HG02943 (cell line): ENCODE data around the gene COCH.

ENCODE experiments used
- ATAC-seq: cut with Tn5 transposase; IDR thresholded peaks from one replicate; pipeline ENCODE4 v1.9.1; 2021; ENCODE audit warnings: mild to moderate bottlenecking, low read depth, moderate library complexity; ENCODE audit not compliant: unreplicated experiment

The COCH gene

DNA sequence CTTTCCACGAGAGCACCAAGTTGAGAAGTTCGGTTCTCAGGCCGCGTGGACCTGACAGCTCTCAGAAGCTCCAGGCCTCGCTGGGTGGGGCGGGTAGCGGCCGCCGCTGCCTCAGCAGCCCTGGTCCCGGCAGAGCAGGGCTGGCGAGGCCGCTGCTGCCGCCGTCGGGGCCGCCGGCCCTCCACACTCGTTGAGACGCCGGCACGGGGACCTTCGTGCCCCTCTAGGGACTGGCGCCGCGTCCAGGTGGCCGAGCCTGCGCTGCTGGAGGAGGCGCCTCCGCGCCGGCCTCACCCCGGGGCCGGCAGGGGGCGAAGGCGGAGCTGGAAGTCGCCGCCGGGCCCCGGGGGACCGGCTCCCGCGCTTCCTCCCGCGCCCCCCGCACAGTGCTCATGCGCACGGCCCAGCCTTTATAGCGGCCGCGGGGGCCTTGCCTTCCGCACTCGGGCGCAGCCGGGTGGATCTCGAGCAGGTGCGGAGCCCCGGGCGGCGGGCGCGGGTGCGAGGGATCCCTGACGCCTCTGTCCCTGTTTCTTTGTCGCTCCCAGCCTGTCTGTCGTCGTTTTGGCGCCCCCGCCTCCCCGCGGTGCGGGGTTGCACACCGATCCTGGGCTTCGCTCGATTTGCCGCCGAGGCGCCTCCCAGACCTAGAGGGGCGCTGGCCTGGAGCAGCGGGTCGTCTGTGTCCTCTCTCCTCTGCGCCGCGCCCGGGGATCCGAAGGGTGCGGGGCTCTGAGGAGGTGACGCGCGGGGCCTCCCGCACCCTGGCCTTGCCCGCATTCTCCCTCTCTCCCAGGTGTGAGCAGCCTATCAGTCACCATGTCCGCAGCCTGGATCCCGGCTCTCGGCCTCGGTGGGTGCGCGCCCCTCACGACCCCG, at the start of gene COCH:
Gene COCH (plus strand): TSS at position 440 of the 879 bp plus-strand sequence. CDS start 380 bp downstream, at position 820.
- peak; percentile 53 for ATAC-seq

DNA sequence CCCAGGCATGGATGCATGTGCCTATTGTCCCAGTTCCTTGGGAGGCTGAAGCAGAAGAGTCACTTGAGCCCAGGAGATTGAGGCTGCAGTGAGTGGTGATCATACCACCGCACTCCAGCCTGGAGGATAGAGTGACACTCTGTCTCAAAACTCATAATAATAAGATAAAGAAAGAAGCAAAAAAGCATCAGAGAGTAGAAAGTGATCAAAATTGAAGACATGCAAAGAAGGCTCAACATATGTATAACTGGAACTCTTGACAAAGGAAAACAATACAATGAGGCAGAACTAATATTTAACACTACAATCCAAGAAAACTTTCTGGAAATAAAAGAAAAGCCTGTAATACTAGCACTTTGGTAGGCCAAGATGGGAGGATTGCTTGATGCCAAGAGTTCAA, 48.3 kb upstream of the COCH start:
- no peak for ATAC-seq

DNA sequence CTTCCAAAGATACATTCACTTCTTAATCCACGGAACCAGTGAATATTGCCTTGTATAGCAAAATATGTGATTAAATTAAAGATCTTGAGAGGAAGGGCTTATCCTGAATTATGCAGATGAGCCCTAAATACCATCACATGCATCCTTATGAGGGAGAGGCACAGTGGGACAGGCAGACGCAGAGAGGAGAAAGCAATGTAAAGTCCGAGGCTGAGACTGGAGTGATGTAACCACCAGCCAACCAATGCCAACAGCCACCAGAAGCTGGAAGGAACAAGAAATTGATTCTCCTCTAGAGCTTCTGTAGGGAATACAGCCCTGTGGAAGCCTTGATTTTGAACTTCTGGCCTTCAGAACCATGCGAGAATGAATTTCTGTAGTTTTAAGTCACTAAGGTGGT, 44.5 kb upstream of the COCH start:
- ATAC-seq = no peak

DNA sequence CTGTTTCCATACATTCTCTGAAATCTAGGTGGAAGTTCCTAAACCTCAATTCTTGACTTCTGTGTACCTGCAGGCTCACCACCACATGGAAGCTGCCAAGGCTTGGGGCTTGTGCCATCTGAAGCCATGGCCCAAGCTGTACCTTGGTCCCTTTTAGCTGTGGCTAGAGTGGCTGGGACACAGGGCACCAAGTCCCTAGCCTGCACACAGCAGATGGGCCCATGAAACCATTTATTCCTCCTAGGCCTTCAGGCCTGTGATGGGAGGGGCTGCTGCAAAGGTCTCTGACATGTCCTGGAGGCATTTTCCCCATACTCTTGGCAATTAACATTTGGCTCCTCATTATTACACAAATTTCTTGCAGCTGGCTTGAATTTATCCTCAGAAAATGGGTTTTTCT, 40.0 kb upstream of the COCH start:
- no peak for ATAC-seq

DNA sequence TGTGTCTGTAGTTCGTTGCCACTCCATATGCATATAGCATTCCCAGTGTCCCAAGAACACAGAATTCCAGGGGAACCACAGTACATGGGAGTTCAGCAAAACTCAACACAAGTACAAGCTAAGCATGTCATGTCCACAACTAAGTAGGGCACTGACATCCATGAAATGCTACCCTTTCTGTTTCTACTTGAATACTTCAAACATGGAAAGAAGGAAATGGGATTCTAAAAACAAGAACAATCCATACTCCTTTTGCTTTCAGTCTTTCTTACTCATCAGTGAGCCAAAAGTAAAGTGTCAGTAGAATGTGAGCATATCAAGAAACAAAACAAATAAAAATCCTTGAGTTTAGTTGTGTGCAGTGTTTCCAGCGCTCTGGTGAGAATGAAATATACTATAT, 36.0 kb upstream of the COCH start:
- ATAC-seq = no peak

DNA sequence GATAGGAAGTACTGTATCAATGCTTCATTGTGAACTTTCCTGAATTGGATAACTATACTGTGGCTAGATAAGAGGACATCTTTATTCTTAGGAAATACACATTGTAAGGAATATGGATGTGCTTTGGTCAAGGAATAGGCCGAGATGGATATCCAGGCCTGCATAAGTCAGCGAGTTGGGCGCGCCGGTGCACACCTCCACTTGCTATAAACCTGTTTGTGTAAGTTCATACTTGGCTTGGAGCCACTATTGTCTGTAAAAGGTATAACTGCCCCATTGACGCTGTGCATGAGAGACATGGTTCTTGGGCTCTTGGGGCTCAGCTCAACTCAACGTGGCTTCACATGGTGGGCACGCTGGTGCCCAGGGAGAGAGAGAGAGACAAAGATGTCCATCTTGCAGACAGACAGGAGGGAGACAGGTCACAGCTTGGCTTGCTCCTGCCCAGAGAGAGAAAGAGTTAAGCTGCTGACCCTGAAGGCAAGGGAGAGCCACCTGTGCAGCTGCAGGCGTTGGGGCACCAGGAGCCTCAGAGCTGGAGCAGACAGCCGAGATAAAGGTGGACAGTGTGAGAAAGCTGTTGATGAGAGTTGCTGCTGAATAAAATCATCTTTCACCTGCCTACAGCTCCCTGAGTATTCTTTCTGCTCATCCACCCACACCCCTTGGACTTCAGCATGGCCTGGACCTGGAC, 34.1 kb upstream of the COCH start:
- ATAC-seq = no peak

DNA sequence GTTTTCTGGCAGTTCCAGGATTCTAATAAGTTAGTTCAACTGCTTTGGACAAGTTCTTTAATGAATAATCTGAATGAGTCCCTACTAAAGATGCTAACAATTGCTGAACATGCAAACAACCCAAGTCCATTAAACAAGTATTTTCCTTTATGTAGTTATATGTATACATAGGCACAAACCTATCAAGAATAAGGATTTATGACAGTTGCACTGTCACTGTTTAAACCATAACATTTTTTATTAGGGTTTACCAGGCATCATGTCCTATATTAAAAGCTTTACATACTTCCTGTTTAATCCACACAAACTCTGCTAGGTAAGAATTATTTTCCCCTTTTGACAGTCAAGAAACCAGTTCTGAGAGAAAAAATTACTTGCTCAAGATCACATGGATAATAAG, 31.9 kb upstream of the COCH start:
- ATAC-seq = no peak

DNA sequence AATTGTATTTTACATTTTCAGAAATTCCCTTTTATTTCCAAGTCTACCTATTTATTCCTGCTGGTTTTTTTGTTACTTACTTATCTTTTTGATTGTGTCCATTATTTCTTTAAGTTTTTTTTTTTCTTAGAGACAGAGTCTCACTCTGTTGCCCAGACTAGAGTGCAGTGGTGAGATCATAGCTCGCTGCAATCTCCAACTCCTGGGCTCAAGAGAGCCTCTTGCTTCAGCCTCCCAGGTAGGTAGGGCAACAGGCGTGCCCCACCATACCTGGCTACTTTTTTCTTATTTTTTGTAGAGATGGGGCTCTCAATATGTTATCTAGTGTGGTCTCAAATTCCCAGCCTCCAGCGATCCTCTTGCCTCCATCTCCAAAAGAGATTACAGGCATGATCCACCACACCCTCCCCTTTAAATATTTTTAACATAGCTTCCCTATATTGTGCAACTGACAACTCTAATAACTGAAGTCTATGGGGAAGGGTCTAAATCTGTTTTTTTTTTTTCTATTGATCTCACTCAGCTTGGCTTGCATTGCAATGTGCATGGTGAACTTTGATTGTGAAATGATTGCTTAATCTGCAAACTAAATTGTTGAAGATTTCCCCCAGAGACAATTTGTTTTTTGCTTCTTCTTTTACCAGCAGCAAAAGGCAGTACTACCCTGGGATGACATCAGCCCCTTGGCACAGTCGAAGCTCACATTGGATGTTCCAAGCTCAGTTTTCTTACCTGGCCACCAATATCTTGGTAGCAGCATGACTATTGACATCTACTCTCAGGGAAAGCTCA, 25.7 kb upstream of the COCH start:
- no peak for ATAC-seq

DNA sequence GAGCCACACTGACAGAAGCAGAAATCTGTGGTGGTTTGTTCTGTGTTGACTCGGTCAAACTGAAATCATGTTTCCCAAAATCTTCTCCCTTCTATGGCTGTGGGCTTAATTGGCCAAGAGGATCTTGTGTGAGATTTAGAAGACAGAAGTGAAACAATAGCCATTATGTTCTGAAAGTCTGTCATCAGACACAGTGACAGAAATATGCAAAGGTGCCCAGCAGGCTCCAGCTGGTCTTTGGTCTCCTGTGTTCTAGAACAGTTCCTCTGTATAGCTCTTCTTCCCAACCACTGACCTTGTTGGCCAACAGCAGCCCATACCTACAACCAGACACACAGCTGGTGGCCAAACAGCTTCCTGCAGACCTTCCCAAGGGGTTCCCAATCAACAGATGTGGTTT, 25.0 kb upstream of the COCH start:
- ATAC-seq = peak; percentile 94

DNA sequence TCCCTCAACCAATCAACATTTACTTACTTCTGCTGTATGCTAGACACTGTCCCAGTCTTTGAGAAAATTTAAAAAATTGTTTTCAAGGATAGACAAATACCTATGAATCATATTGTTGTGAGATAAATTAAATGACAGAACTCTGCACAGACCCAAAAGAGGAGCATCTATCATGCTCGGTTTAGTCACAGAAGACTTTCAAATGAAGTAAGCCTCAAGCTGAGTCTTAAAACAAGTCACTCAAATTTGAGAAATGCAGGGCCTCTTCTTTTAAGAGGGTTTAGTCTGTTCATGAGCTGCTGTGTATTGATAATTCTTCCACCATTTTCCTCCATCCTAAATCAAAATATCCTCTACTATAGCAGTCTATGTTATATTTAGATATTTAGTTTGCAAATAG, 24.4 kb upstream of the COCH start:
- no peak for ATAC-seq

DNA sequence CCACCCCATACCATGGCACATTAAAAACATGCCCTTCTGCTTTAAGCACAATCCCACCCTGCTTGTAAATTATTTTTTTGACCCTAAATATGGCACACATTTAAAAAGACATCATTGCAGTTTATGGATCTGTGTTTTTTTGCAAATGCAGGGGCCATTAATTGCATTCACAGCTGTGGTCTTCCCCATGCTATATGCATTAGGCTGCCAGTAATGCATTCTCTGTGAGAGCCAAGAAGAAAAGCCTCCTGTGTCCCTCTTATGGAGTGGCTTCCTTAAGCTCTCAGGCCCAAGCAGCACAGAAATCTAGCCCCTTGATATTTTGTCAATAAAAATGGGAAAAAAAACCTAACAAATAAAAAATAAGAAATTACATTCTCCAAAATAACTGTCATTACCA, 20.4 kb upstream of the COCH start:
- no peak for ATAC-seq

DNA sequence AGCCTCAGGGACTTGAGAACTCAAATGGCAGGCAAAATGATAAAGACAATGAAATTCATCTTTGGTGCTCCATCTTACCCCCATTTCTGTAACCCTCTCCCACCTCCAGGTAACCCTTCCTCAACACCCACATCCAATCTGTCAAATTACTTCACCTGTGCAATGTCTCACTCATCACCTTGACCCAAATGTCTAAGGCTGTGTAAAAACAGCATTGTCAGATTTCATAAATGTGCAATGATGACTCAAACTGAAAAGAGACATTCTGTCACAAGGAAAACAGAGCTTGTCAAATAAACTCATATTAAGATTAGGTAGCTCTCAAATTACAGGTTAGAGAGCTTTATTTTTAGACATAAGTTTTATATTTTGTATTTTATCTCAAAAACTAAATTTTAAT, 19.9 kb upstream of the COCH start:
- no peak for ATAC-seq

DNA sequence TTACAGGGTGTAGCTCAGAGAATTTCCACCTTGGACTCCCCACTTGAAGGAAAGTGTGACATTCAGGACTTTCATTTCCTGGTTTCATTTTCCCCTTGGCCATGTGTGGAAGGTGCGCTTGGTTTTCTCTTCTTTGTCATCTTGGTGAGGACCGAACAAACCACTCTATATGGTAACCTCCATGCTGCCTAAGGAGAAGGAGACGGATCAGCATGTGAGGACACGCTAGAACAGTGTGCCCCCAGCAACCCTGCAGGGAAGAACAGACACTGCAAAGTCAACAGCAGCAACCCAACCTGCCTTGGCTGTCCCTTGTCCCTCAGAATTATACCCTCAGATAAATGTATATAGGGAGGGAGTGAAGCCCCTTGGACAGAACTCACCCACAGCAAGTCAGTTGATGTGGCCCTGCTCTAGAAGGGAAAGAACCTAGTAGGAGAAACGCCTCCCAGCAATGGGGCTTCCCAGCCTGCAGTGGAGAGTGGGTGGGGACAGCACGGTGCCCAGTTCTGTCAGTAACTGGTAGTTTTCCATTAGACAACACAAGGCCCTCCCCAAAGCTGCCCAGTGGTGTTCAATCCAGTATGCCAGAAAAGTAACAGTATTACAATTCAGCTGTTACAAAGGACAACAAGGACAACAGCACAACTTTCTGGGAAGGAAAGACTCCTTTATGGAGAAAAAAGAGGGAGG, 18.9 kb upstream of the COCH start:
- no peak for ATAC-seq

DNA sequence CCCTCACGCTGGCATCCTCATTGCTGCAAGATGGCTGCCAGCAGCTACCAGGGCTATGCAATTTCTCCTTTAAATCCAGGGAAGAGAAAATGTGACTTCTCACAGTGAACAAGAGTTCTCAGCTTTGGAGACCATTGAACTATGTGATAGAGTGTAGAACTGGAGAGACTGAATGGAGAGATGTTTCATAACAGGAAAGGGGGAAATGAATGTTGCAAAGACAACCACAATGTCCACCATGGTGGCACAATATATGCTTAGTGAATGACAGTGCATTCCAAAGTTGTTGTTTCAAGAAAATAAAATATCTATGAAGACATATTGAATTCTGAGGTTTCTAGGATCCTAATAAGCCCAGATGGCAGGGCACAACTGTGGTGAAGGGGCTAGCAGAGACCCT, 13.2 kb upstream of the COCH start:
- ATAC-seq = no peak

DNA sequence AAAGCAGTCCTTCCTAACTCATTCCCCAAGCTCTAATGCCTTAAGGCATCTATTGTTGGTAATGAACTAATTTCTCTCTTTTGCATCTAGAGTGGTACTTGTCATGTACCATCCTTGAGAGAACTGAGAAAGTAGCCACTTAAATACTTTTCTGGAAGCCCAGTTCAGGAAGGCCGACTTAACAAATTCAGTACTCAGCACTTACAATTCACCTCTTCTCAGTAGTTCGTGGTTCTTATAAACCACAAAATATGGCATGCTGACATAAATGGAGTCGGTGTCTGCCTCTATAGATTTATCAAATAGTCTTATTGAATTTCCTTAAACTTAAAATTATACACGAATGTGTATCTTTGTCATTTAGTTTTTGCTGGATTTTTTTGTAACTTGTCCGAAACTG, 9.4 kb upstream of the COCH start:
- no peak for ATAC-seq

DNA sequence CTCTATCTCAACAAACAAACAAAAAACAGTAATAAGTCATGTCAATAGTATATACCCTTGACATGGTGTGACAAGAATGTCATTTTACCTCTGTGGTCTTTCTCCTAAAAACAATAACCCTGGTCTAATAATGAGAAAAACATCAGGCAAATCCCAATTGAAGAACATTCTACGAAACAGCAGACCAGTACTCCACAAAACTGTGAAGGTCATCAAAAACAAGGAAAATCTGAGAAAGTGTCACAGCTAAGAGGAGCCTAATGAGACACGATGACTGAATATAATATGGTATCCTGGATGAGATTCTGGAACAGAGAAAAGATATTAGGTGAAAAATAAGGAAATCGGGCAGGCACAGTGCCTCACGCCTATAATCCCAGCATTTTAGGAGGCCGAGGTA, 5.6 kb upstream of the COCH start:
- ATAC-seq = no peak

DNA sequence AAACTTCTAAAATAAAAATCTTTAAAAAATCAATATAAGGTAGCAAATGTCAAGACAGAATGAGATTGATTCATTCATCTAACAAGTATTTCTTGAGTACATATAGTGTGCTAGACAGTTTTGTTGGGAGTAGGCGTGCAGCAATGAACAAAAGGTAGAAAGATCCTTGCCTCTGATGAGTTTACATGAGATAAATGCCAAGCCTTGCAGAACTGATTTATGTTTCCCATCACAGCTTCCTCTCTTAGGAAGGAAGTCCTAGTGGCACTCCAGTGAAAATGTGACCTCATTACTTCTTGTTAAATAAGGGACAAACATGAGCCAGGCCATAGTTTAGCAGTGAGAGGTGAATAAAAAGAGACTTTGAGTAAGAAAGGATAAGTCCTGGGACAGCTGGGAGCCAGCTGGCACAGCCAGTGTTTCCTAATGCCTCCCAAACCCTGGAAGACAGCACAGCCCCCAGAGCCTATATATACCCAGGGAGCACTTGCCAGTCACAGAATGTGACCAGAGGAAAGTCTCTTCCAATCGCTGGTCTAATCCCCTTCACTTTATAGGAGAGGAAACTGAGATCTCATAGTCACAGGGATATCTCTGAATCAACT, 4.7 kb upstream of the COCH start:
- no peak for ATAC-seq

DNA sequence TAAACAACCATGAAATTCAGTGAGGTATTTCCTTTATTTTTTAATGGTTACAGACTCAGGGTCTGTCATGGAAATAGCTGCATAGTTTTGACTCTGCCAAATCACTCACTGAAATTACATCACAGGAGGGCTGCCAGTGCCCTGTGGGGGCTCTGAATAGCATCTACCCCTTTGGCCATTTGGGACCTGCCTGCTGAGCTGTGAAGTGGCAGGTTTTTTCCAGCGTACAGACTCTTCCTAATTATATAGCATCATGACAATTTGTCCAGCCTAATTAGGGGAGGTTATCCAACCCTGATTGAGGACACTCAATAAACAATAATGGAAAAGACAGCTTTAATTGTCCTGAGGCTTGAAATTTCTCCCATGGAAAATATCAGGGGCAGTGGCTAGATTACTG, 1.8 kb upstream of the COCH start:
- no peak for ATAC-seq

DNA sequence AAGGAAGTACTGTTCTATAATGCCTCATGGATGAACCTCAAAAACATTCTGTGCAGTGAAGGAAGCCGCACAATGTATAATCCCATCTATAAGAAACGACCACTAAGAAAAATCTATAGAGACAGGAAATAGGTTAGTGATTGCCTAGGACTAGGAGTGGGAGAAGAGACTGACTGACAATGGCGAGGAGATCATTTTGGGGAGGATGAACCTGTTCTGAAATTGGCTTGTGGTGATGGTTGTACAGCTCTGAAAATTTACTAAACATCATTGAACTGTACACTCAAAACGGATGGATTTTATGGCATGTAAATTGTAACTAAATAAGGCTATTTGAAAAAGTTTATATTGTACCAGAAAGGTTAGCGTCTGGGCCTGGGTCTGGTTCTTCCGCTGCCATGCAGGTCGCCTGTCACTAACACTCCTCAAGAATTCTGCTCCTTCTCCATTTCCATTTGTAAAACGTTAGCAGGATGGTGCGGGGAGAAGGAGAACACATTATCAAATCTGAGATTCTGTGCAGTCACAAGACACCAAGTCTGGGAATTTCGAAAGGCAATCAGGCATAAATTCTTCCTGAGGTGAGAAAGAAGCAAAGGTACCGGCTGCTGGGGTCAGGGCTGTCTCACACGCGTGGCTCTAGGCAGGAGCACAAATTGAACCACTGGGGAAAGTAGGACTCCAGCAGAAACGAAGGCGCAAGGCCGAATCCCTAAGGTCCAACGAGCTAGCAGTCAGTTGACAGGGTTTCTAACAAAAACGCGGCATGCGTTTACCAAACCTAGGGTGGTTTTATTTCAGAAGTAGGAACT, 845 bp upstream of the COCH start:
- no peak for ATAC-seq
